Measurements from ENCODE around the gene DLK1.

DNA sequence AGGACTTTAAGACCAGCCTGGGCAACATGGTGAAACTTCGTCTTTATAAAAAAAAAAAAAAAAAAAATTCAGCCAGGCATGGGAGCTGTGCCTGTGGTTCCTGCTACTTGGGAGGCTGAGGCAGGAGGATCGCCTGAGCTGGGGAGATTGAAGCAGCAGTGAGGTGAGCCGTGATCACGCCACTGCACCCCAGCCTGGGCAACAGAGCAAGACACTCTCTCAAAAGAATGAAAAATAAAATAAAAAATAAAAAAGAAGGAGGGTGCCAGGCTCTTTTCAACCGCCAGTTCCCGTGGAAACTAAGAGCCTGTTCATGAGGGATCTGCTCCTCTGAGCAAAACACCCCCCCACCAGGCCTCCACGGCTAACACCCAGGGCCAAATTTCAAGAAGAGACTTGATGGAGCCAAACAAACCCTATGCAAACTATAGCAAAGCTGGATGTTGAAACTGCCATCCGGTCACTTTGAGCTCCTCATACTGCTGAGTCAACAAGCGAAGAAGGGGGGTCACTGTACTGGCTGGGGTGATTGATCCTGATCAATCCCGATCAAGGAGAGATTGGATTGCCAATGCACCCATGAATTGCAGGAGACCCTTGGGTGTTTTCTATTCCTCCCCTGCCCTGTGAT lies 23.4 kb downstream of the DLK1 start:
- TF ChIP-seq TEAD4 (IDR thresholded peaks at IDR 0.05) (no peak), EGR1 (IDR thresholded peaks at IDR 0.05) (no peak), RAD21 (IDR thresholded peaks at IDR 0.05; ENCODE audit: low read depth) (no peak), TAF1 (IDR thresholded peaks at IDR 0.05; ENCODE audit: low read depth) (no peak), EP300 (IDR thresholded peaks at IDR 0.05; ENCODE audit: borderline replicate concordance) (no peak)
- TF ChIP-seq, protein P1, sequence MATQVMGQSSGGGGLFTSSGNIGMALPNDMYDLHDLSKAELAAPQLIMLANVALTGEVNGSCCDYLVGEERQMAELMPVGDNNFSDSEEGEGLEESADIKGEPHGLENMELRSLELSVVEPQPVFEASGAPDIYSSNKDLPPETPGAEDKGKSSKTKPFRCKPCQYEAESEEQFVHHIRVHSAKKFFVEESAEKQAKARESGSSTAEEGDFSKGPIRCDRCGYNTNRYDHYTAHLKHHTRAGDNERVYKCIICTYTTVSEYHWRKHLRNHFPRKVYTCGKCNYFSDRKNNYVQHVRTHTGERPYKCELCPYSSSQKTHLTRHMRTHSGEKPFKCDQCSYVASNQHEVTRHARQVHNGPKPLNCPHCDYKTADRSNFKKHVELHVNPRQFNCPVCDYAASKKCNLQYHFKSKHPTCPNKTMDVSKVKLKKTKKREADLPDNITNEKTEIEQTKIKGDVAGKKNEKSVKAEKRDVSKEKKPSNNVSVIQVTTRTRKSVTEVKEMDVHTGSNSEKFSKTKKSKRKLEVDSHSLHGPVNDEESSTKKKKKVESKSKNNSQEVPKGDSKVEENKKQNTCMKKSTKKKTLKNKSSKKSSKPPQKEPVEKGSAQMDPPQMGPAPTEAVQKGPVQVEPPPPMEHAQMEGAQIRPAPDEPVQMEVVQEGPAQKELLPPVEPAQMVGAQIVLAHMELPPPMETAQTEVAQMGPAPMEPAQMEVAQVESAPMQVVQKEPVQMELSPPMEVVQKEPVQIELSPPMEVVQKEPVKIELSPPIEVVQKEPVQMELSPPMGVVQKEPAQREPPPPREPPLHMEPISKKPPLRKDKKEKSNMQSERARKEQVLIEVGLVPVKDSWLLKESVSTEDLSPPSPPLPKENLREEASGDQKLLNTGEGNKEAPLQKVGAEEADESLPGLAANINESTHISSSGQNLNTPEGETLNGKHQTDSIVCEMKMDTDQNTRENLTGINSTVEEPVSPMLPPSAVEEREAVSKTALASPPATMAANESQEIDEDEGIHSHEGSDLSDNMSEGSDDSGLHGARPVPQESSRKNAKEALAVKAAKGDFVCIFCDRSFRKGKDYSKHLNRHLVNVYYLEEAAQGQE (IDR thresholded peaks at IDR 0.05; ENCODE audit: low read depth) = no peak
- TF ChIP-seq, protein P2, sequence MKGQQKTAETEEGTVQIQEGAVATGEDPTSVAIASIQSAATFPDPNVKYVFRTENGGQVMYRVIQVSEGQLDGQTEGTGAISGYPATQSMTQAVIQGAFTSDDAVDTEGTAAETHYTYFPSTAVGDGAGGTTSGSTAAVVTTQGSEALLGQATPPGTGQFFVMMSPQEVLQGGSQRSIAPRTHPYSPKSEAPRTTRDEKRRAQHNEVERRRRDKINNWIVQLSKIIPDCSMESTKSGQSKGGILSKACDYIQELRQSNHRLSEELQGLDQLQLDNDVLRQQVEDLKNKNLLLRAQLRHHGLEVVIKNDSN (IDR thresholded peaks at IDR 0.05) = no peak
